Liver (tissue), 9 donors: ENCODE measurements around the gene IL6. TPM values are rescaled to one million over a fixed set of nuclear protein-coding genes. Genes with fewer than 3 reads are reported as not detected.
"Not testable (repeated sequence)": the region's sequence is repeated elsewhere in the genome, so short reads cannot be mapped to it uniquely, and the experiment has no call there.

Experiments used
- DNase-seq: peaks from one replicate; pipeline ENCODE4 v3.0.0-alpha.2; 2017; ENCODE audit warnings: low spot score
- H3K27ac ChIP-seq, 2 donors: one replicate each; pipeline ENCODE4 v1.7.0; 2013; ENCODE audit warnings: inconsistent platforms in 2 of 2, low read length in 2 of 2, control low read depth in 1 of 2, low read depth in 1 of 2, mild to moderate bottlenecking in 1 of 2
- H3K27me3 ChIP-seq, 4 donors: one replicate each; pipeline versions ENCODE4 v1.6.1 to v1.7.0; 2013; ENCODE audit warnings: low read length in 3 of 4, inconsistent platforms in 1 of 4, mild to moderate bottlenecking in 1 of 4, moderate library complexity in 1 of 4; ENCODE audit not compliant: control insufficient read depth in 4 of 4, insufficient read depth in 4 of 4
- H3K36me3 ChIP-seq, 4 donors: one replicate each; pipeline versions ENCODE4 v1.6.1 to v1.7.0; 2013; ENCODE audit warnings: low read length in 3 of 4, mild to moderate bottlenecking in 3 of 4, low read depth in 1 of 4, moderate library complexity in 1 of 4; ENCODE audit not compliant: control insufficient read depth in 4 of 4, insufficient read depth in 3 of 4
- H3K4me1 ChIP-seq, 4 donors: one replicate each; pipeline versions ENCODE4 v1.6.1 to v1.7.0; 2013; ENCODE audit warnings: low read length in 3 of 4, mild to moderate bottlenecking in 3 of 4, moderate library complexity in 1 of 4; ENCODE audit not compliant: control insufficient read depth in 4 of 4, insufficient read depth in 4 of 4
- H3K4me3 ChIP-seq, 3 donors: one replicate each; pipeline versions ENCODE4 v1.6.1 to v1.7.0; 2013; ENCODE audit warnings: low read length in 3 of 3, control low read depth in 1 of 3, low read depth in 1 of 3, mild to moderate bottlenecking in 1 of 3
- H3K9ac ChIP-seq, 2 donors: one replicate each; pipeline ENCODE4 v1.7.0; 2013; ENCODE audit warnings: low read length in 2 of 2, mild to moderate bottlenecking in 2 of 2, moderate library complexity in 2 of 2, control low read depth in 1 of 2, low read depth in 1 of 2
- H3K9me3 ChIP-seq, 4 donors: one replicate each; pipeline versions ENCODE4 v1.6.1 to v1.7.0; 2013; ENCODE audit warnings: low read length in 3 of 4; ENCODE audit not compliant: control insufficient read depth in 4 of 4
- ATF3 ChIP-seq: IDR thresholded peaks from 2 replicates; pipeline ENCODE4 v1.6.1; 2016; ENCODE audit warnings: antibody characterized with exemption
- CTCF ChIP-seq: fragments of 150-350 bp; IDR thresholded peaks from 2 replicates; pipeline ENCODE4 v1.5.1; 2017; ENCODE audit warnings: improper control_type of control experiment, low read depth, low read length; ENCODE audit not compliant: missing input control
- EGR1 ChIP-seq, 2 donors: IDR thresholded peaks; 2 replicates each; pipeline ENCODE4 v1.6.1; 2016 to 2018; ENCODE audit warnings: antibody characterized with exemption in 2 of 2, low read depth in 2 of 2
- FOXA1 ChIP-seq: IDR thresholded peaks from 2 replicates; pipeline ENCODE4 v1.6.1; 2016; ENCODE audit warnings: antibody characterized with exemption
- FOXA2 ChIP-seq: IDR thresholded peaks from 2 replicates; pipeline ENCODE4 v1.6.1; 2016; ENCODE audit warnings: antibody characterized with exemption
- GABPA ChIP-seq, 2 donors: IDR thresholded peaks in 1 of 2; conservative IDR thresholded peaks in 1 of 2; 2 replicates each; pipeline ENCODE4 v1.6.1; 2016; ENCODE audit warnings: antibody characterized with exemption in 2 of 2, mild to moderate bottlenecking in 1 of 2, moderate library complexity in 1 of 2
- HNF4G ChIP-seq: IDR thresholded peaks from 2 replicates; pipeline ENCODE4 v1.6.1; 2016; ENCODE audit warnings: antibody characterized with exemption
- MAX ChIP-seq: IDR thresholded peaks from 2 replicates; pipeline ENCODE4 v1.6.1; 2016; ENCODE audit warnings: antibody characterized with exemption
- RAD21 ChIP-seq, 2 donors: IDR thresholded peaks; 2 replicates each; pipeline ENCODE4 v1.6.1; 2016; ENCODE audit warnings: antibody characterized with exemption in 2 of 2, mild to moderate bottlenecking in 2 of 2
- REST ChIP-seq: IDR thresholded peaks from 2 replicates; pipeline ENCODE4 v1.6.1; 2016; ENCODE audit warnings: antibody characterized with exemption, mild to moderate bottlenecking
- SP1 ChIP-seq: IDR thresholded peaks from 2 replicates; pipeline ENCODE4 v1.6.1; 2018; ENCODE audit warnings: antibody characterized with exemption, mild to moderate bottlenecking
- TAF1 ChIP-seq: conservative IDR thresholded peaks from 2 replicates; pipeline ENCODE4 v1.6.1; 2016; ENCODE audit warnings: antibody characterized with exemption, mild to moderate bottlenecking
- YY1 ChIP-seq: IDR thresholded peaks from 2 replicates; pipeline ENCODE4 v1.6.1; 2016; ENCODE audit warnings: antibody characterized with exemption, mild to moderate bottlenecking
- WGBS: extraction: QIAGEN DNeasy Blood & Tissue Kit; methylation state at CpG from one replicate; pipeline ENCODE4 v1.1.7; 2013; 5-methylcytosine and 5-hydroxymethylcytosine counted together
- polyA plus RNA-seq, 2 donors: library from polyadenylated mRNA; stranded (reverse) in 1 of 2; unstranded in 1 of 2; fragments of 200-250 nt in 1 of 2; fragments of >200 nt in 1 of 2; fragmentation: Nextera tagmentation in 1 of 2; extraction: Ambion mirVana in 1 of 2; gene quantifications; one replicate each; pipeline versions ENCODE4 v1.2.1 to v1.2.3, GENCODE V29; 2013 to 2015
- total RNA-seq, 2 donors: library from RNA; depleted of rRNA; stranded (reverse); fragments of >200 nt; gene quantifications; one replicate each; pipeline ENCODE4 v1.2.3, GENCODE V29; 2014
- donor health status: healthy.
- donor health status: healthy.
- donor health status: healthy.
- donor health status: healthy.
- donor health status: healthy.

Gene IL6
- total and polyA plus RNA-seq, 4 donors = 0.17 TPM; not detected in 3

GRCh38 chr7:22702516-22702915 lies 24.5 kb upstream of the IL6 start:
- Histone ChIP-seq H3K9ac (no peak overlapping the region), H3K27me3 (no peaks in the 10 kb centered on the region), H3K9me3 (no peaks in the 10 kb centered on the region), H3K36me3 (no peaks in the 10 kb centered on the region), H3K27ac (no peak overlapping the region), H3K4me1 (peaks cover 0 to 5% (median 0%) of the 10 kb centered on the region in 4 donors), H3K4me3 (no peak overlapping the region)
- 92% methylated on average over 4 of the region's 4 CpGs for WGBS
- no peak for DNase-seq
- TF ChIP-seq REST (no peak), GABPA (IDR thresholded peaks at IDR 0.05 in 1 of 2, conservative IDR thresholded peaks at IDR 0.05 in 1 of 2) (no peak), YY1 (no peak), TAF1 (no peak), FOXA2 (no peak), HNF4G (no peak), ATF3 (no peak), RAD21 (IDR thresholded peaks at IDR 0.05) (no peak), FOXA1 (no peak), SP1 (no peak), MAX (no peak), CTCF (no peak), EGR1 (IDR thresholded peaks at IDR 0.05; ENCODE audit: low read depth in 2 of 2) (no peak)

- not testable (repeated sequence) for H3K9me3 ChIP-seq, H3K27ac ChIP-seq, H3K4me3 ChIP-seq, H3K36me3 ChIP-seq, H3K4me1 ChIP-seq, H3K9ac ChIP-seq, H3K27me3 ChIP-seq, DNase-seq
- 89% methylated on average over 8 of the region's 10 CpGs for WGBS
Observed at GRCh38 chr7:22703107-22703855, 23.7 kb upstream of the IL6 start.

GRCh38 chr7:22703978-22704610 lies 22.9 kb upstream of the IL6 start:
- H3K27ac ChIP-seq, H3K36me3 ChIP-seq, H3K9me3 ChIP-seq, H3K4me3 ChIP-seq, H3K9ac ChIP-seq, H3K27me3 ChIP-seq, DNase-seq, H3K4me1 ChIP-seq: not testable (repeated sequence)
- WGBS = 79% methylated on average over 17 of the region's 17 CpGs

- H3K36me3 ChIP-seq, DNase-seq, H3K9me3 ChIP-seq, H3K27ac ChIP-seq, H3K27me3 ChIP-seq, H3K9ac ChIP-seq, H3K4me3 ChIP-seq, H3K4me1 ChIP-seq: not testable (repeated sequence)
- WGBS = 83% methylated on average over 6 of the region's 6 CpGs
Observed at GRCh38 chr7:22704722-22705121, 22.3 kb upstream of the IL6 start.

- H3K9ac ChIP-seq, H3K4me3 ChIP-seq, H3K9me3 ChIP-seq, H3K4me1 ChIP-seq, DNase-seq, H3K27me3 ChIP-seq, H3K36me3 ChIP-seq, H3K27ac ChIP-seq: not testable (repeated sequence)
- 92% methylated on average over 7 of the region's 7 CpGs for WGBS
Observed at GRCh38 chr7:22705874-22706273, 21.1 kb upstream of the IL6 start.
